Stimulated activated naive CD8-positive, alpha-beta T cell treated with anti-CD3 and anti-CD28 coated beads, Interleukin-15, Interleukin-2, amounts not matched to agents 100 U/mL and 50 U/mL, for 24 hours (primary cell): ENCODE measurements around the gene ZNF414.
A peak's percentile ranks its signal among the peaks of the same experiment; 100 is the strongest.
"Not testable (repeated sequence)": the region's sequence is repeated elsewhere in the genome, so short reads cannot be mapped to it uniquely, and the experiment has no call there.

Experiments
- ATAC-seq: fragments of 150-1000 bp; cut with Tn5 transposase; one replicate; pipeline ENCODE4 v1.10.0; 2021
- DNase-seq: peaks from one replicate; pipeline ENCODE4 v3.0.0; 2021

ZNF414 gene

DNA sequence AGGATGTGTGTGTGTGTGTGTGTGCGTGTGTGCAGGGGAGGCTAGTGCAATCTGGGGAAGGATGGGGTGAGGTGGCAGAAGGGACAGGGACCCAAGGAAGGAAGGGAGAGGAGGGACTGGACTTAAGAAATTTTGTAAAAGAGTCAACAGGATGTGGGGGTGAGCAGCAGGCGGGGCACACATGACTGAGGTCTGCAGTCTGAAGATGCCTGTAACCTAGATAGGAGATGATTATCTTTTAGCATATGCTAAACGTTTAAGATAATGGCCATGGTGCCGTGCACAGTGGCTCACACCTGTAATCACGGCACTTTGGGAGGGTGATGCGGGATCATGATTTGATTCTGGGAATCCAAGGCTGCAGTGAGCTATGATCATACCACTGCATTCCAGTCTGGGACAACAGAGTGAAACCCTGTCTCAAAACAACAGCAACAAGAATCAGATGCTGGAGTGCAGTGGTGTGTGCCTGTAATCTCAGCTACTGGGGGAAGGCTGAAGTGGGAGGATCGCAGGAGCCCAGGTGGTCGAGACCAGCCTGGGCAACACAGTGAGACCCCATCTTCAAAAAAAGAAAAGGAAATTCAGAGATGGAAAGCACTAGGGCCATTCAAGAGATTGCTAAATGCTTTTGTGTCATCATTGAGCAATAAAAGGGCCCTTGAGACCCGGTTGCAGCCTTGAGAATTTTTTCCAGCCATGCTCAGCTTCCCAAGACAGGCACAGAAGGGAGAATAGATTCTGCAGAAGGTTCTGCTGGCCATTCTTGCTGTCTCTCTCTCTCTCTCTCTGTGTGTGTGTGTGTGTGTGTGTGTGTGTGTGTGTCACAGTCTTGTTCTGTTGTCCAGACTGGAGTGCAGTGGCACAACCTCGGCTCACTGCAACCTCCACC is 3.8 kb upstream of the ZNF414 start:
- DNase-seq (no peak), ATAC-seq (no peak)

DNA sequence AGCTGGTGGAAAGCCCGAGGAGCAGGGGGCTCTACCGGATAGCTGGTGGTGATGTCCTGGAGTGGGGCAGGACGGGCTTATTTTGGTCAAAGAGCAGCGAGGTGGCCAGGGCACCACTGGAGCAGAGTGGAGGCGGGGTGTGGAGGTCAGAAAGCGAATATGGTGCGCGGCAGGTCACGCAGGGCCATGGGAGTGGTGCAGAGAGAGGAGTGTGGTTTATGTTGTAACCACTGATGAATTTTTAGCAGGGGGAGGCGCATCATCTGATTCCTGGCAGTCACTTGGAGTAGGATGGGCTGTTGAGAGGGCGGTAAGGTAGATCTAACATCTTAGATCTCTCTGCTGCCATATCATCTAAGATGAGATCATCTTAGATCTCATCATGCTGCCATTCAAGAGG is 1.4 kb upstream of the ZNF414 start:
- DNase-seq, result peak; percentile 58
- peak; percentile 19 for ATAC-seq

DNA sequence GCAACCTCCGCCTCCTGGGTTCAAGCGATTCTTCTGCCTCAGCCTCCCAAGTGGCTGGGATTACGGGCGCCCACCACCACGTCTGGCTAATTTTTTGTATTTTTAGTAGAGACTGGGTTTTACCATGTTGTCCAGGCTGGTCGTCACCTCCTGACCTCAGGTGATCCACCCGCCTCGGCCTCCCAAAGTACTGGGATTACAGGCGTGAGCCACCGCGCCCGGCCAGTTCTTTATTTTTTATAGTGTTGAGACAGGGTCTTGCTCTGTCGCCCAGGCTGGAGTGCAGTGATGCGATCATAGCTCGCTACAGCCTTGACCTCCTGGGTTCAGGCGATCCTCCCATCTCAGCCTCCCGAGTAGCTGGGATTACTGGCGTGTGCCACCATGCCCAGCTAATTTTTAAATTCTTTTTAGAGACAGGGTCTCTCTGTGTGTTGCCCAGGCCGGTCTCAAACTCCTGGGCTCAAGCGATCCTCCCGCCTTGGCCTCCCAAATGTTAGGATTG is 590 bp upstream of the ZNF414 start:
- DNase-seq, ATAC-seq: not testable (repeated sequence)

DNA sequence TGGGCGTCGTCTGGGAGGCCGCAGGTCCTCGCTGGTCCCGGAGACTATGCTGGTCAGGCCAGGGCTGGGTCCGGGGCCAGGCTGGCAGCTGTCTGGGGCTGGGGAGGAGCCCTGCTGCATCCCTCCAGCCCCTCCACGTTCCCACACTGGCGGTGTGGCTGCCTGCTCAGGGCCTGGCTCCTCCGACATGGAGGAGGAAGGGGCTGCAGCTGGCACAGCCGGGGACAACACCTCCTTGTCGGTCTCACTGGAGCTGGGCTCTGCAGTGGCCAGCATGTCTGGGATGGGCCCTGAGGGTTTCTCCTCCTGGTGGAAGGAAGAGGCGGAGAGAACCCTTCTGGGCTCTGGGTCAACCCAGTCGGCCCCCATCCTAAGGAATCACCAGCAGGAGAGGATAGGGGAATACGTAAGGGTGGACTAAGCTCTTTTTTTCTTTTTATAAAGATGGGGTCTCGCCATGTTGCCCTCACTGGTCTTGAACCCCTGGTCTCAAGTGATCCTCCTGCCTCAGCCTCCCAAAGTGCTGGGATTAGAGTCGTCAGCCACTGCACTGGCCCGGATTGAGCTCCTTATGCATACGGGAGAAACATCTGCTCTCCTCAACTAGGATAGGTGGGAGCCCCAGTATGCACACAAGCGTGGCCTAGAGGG is 806 bp downstream of the ZNF414 start:
- DNase-seq (no peak), ATAC-seq (no peak)

DNA sequence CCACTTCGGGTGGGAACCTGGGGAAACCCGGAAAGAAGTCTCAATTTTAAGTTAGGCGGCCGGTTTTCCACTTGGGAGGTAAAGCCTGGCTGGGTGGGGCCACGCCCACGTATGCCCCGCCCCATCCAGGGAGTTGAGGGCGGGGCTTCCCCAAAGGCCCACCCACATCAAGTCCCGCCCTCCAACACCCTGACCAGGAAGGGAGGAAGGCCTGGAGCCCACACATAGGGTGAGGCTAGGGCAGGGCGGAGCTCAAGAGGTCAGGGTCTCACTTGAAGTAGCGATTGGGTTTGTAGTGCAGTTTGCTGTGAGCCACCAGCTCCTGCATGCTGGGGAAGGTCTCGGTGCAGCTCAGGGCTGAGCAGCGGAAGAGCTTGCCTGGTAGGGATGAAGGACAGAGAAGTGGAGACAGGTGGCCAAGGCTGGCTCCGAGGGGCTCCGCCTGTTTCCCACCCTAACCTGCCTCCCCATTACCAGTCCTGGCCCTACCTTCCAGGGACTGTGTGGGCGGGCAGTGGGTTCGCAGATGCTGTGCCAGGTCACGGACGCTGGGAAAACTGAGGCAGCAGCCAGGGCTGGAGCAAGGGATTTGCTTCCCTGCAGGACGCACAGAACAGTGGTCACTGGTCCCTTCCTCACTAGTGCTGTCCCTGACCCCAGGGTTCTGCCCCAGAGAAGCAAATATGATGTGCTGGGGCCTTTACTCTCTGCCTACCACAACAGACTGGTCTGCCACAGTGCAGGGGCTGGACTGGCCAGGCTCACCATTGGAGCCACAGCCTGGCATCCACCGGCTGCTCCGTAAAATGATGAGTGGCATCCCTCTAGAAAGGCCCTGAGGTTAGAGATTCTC is 1.6 kb downstream of the ZNF414 start:
- ATAC-seq, result no peak
- DNase-seq, result peak; percentile 51

DNA sequence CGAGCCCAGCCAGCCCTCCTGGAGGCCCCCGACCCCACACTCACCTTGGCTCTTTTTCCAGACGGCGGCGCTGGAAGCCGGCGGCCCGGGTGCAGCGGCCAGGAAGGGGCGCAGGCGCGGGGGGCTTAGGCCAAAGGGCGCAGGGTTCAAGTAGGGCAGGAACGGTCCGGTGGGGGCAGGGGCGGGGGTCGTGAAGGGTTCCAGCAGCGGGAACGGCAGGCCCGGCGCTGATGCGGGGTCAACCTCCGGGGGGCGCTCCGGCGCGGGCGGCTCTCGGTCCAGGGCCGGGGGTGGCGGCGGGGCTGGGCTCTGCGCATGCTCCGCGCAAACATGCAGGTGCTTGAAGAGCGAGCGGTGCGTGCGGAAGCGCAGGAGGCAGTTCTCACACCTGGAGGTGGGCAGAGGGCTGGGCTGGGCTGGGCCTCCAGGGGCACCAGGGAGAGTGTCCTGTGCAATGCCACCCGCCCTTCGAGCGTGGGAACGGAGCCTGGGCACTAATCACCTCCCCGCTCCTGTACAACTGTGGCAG is 2.3 kb downstream of the ZNF414 start:
- no peak for DNase-seq
- ATAC-seq, result no peak

DNA sequence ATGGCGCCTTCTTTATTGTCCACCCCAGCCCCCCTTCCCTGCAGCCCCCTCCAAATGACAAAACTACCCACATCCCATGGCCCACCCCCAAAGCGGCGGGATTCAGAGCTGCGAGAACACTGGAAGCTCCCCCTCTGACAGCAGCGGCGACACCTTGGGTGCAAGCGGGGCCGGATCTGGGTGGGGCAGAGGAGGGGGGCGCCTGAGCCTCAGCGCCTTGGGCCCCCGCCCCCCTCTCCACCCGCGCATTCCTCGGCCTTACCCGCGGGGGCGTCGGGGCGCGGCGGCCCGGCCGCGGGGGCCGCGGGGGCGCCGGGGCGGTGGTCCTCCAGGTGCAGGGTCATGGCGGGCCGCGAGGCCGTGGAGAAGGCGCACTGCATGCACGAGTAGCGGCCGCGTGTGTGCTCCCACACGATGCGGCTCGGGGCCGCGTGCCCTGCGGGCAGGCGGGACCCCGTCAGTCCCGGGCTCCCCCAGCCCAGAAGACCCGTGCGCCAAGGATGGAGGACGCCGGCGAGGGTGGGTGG is 3.3 kb downstream of the ZNF414 start:
- no peak for ATAC-seq
- no peak for DNase-seq

DNA sequence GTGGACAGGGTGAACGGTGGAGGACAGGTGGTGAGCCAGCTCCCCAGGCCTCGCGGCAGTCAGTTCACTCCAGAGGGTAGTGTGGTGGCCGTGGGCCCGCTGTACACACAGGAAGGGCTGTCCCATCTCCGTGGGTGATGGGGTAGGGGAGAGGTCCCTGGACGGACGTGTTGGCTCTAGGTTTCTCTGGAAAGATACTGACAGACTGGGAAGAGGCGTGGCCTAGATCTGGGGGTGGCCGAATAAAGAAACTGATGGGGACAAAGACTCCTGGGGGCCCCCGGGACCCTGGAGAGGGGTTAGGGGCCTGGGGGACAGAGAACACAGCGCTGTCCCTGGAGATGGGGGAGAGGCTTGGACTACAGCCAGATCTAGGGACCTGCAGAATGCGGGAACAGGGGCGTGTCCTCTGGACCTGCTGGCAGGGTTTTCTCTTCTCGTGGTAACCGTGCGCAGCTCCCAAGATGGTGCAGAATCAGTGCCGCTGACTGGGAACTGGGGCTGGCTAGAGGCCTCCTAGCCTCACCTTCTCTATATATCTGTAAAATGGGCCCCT is 7.5 kb downstream of the ZNF414 start:
- ATAC-seq (no peak), DNase-seq (no peak)

DNA sequence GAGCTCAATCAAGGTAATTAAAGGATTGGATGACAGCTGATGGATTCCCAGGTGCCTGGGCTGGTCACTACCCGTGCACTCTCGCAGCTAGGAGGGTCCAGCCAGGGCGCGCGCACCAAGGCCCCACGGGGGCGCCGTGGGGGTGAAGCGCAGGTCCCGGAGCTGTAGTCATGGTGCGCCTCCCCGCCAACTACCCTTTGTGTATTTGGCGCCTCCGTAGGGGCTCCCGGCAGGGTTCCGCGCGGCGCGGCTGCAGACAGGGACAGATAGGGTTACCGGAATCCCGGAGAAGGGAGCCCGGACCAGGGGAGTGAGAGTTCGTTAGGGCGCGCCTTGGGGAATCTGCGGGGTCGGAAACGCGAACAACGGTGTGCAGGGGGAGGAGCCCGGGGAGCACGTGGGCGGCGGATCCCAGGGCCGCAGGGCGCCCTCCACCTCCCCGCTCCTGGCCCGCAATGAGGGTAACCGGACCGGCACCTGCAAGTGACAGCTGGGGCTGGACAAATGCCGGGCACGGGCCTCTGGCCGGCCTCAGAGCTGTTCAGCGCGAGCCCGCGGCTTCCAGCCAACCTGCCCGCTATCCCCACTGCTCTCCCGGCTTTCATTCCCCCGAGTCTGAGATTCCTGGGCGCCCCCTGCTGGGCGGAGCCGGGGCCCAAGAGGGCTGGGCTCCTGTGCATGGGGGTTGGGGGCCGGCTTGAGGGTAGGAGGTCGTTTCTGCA is 8.1 kb downstream of the ZNF414 start:
- ATAC-seq, result peak; percentile 64

DNA sequence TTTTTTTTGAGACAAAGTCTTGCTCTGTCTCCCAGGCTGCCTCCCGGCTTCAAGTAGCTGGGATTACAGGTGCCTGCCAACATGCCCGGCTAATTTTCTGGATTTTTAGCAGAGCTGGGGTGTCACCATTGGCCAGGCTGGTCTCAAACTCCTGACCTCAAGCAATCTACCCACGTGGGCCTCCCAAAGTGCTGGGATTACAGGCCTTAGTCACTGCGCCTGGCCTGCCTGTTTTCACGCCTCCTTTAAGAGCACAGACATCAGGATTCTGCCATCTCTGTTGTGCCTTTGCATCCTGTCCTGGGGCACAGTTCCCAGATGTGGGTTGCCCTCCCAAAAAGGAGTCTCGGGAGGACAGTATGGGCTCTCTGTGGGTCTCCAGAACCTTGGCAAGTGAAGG is 9.0 kb downstream of the ZNF414 start:
- ATAC-seq (no peak), DNase-seq (no peak)

More for the DNA sequence above, 8.1 kb downstream of the ZNF414 start:
- DNase-seq, result peak; percentile 87

DNA sequence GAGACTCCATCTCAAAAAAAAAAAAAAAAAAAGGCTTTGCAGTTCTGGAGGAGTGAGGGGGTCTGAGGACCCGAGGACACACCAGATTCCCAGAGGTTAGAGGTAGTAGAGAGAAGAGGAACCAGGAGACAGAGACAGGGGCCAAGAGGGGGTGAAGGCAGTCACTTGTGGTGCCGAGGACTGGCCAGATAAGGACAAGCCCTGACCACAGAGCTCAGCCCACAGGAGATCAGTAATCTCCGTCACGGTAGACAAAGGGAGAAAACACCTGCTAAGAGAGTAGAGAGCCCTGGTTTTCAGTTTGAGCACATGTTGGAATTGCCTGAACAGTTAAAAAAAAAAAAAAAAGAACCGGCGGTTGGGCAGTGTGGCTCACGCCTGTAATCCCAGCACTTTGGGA is 9.8 kb downstream of the ZNF414 start:
- no peak for ATAC-seq

DNA sequence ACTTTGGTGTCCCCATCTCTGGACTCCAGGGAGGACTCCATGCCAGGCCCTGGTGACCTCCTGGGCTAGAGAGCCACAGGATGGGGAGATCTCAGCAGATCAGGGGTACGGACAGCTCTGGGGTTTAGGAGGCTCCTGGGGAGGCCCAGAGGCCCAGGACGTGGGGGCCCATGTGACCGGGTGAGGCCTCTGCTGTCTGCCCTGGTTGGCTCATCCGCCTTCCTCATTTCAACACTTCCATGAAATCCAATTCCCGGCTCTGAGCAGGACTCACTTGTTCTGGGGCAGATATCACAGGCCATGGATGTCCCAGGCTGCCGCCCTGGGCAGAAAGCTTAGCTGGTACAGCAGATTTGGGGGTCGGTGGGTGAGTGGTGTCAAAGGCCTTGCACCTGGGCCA is 10.5 kb downstream of the ZNF414 start:
- no peak for ATAC-seq
- no peak for DNase-seq

More for the DNA sequence above, 9.8 kb downstream of the ZNF414 start:
- DNase-seq, result no peak

DNA sequence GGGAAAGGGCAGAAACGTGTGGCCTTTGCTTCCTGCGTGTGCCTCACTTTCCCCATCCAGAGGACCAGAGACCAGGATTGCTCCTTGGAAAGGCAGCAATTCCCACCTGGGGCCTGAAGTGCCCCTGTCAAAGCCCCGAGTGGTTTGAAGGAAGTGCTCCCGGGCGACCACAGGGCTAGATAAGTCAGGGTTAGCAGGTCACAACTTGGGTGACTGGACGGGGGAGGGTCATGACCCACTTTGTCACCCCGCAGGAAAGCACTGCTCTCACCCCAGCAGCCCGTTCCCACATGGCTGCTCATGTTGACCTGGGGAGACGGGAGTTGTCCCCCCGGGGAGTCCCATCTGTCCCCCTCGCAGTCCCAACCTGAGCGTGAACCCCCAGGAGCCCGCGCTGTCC is 12.0 kb downstream of the ZNF414 start:
- ATAC-seq (no peak), DNase-seq (no peak)

DNA sequence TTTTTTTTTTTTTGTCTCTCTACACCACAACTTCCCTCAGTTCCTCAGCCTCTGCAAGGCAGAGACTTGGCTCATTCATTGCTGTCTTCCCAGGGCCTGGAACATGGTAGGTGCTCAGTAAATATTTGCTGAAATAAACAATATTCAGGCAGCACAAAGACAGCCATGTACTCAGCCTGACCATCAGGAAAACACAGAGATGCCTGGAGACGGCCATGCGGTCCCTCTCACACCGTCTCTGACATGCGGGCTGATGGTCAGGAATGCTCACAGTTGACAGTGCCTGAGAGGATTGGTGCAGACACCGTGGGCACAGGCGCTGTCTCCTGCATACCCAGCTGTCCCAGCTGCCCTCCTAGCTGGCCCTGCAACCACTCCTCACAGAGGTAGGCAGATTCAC is 12.5 kb downstream of the ZNF414 start:
- no peak for ATAC-seq
- no peak for DNase-seq

DNA sequence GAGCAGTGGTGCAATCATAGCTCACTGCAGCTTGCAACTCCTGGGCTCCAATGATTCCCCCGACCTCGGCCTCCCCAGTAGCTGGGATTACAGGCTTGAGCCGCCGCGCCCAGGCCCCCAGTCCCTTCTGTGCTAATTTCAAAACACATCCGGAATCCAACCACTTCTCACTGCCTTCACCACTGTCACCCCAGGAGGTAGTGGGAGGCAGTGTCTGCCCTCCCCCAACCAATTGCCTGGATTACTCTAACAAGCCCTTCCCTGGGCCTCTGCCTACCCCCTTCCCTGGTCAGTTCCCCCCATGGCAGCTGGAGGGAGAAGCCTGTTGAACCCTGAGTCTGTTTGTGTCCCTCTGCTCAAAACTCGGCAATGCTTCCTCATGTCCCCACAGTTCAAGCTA is 13.8 kb downstream of the ZNF414 start:
- DNase-seq (no peak), ATAC-seq (no peak)

DNA sequence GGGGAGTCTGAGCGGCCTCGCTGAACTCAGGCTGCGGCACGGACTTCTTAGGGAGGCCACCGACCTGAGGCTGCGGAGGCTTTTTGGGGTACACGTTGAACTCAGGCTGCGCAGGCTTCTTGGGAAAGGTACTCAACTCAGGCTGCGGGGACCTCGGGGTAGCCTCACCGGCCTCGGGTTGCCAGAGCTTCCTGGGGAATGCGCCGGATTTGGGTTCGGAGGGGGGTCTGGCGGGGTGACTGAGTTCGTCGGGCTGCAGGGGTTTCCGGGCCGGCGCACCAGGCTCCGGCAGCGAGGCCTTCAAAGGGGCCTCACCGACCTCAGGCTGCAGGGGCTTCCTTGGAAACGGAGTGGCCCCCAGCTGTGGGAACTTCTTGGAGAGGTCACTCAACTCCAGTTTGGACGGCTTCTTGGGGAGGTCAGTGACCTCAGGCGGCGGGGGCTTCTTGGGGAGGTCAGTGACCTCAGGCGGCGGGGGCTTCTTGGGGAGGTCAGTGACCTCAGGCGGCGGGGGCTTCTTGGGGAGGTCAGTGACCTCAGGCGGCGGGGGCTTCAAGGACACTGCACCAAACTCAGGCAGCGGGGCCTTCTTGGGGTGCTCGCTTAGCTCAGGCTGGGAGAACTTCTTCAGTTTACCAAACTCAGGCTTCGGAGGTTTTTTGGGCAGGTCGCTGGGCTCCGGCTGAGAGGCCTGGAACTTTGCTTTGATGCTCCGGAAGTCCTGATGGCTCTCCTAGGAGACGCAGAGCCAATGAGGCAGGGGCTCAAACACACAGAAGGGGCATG is 14.7 kb downstream of the ZNF414 start:
- no peak for ATAC-seq
- no peak for DNase-seq

DNA sequence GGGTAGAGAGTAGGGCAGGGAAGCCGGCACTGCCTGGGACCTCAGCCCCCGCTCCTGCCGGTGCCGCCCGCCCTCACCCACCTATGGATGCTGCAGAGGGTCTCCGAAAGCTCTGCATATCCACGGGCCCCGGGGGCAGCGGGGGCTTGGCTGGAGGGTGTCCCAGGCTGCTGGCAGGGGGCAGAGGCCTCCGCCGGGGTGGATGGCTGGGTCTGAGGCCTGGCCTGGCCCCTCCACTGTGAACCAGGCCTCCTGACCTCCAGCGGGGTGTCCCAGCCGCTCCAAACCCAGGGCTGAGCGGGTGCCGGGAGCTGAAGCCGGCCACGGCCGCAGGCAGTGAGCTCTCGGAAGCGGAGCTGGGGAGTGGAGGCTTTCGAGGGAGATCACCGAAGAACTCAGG is 15.7 kb downstream of the ZNF414 start:
- ATAC-seq, result no peak
- DNase-seq, result no peak

DNA sequence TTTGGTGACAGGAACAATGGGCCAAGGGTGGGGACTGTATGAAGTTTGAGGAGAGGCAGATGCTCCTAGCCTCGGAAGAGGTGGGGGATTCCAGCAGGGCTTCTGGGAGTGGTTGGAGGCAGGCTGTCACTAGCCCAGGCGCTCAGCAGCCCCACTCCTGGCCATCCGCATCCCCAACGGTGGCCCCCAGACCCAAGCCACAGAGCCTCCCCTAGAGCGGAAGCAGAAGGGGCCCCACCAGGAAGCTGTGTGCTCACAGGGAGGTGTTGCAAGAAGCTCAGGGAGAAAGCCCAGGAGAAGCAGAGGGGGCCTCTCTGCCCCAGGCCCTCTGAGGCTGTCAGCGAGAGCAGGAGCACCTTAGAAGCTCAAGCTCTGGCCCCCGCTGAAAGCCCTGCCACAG is 19.8 kb downstream of the ZNF414 start:
- ATAC-seq (no peak), DNase-seq (no peak)

DNA sequence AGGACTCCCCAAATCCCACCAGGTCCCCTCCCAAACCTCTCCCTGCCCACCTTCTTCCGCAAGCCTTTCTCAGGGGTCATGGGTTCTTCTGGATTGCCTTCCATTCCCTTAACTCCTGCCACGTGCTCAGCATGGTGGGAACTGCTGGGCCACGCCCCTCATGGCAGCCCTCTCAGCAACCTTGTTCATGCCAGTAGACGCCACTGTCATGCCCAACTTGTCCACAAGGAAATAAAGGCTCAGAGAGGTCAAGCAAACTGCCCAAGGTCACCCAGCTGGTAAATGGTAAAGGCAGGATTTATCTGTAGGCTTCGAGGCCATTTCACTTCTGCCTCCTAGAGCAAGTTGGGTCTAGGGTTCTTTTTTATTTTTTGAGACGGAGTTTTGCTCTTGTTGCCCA is 22.4 kb downstream of the ZNF414 start:
- ATAC-seq (no peak), DNase-seq (no peak)

DNA sequence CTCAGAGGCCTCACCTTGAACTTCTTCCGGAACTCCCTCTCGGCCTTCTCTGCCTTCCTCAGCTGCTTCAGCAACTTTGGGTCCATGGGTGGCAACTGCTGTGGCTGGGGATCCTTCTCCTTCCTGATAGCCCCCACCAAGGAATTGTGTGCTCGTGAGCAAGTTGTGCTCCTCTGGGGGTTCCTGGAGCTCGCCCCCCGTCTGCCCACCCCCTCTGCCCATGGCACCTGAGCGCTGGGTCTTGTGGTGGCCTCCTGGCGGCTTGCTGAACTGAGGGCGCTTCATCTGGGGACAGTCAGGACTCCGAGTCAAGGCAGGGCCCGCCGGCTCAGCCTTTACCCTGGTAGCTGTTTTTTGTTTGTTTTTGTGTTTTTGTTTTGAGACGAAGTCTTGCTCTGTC is 23.1 kb downstream of the ZNF414 start:
- ATAC-seq (no peak), DNase-seq (no peak)
